Tongue (tissue), 2 donors: ENCODE measurements around the gene TFEB. TPM values are rescaled to one million over a fixed set of nuclear protein-coding genes. Genes with fewer than 3 reads are reported as not detected.

Experiments used
- DNase-seq: peaks from one replicate; pipeline ENCODE4 v3.0.0-alpha.2; 2015
- total RNA-seq: library from RNA; depleted of rRNA; stranded (reverse); fragments of >200 nt; gene quantifications from one replicate; pipeline ENCODE4 v1.2.3, GENCODE V29; 2014

Gene TFEB
- total RNA-seq, 1 donor from 2014 or later: 30.7 TPM

DNA sequence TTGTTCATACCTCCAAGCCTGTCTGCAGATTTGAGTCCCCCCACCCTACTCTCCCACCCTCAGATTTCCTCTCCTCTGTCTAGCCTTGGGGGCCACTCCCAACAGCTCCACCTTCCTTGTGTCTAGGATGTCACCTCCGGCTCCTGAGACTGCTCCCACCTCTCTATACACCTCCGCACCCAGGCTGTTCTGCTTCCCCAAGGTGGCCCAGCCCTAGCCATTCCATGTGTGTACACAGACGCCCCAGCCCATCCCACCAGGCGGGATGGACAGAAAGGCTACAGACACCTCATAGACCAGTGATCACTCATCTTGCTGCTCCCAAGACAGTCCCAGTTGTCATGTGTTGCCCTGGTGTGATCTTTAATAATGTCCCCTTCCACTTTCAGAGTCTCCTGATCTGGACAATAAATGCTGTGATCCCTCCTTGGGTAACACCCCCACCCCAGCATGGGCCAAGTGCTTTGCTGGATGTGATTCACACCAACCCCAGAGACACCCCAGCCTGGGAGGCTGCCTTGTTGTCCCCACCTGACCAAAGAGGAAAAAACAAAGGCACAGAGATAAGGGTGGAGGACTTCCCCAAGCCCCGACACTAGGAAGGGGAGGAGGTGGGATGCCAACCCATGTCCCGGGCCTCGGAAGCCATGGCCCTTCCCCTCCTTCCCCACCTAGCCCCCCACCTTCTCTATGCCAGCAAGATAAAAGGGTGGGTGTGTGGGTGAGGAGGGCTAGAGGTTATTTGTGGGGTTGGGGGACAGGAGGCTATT is 61.0 kb downstream of the TFEB start:
- DNase-seq: no peak

DNA sequence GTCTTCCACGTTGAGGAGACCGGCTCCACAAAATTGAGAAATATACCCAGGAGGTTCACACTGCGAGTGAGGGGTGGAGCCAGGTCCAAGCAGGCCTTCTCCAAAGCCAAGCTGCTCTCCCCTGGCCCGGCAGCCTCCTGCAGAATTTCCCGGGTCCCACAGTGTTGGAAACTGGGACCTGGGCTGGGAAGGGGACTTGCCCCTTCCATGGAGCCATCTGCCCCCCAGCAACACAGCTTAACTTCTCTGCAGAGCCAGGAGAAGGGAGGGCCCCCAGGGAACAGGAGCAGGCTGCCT is 61.8 kb downstream of the TFEB start:
- no peak for DNase-seq

DNA sequence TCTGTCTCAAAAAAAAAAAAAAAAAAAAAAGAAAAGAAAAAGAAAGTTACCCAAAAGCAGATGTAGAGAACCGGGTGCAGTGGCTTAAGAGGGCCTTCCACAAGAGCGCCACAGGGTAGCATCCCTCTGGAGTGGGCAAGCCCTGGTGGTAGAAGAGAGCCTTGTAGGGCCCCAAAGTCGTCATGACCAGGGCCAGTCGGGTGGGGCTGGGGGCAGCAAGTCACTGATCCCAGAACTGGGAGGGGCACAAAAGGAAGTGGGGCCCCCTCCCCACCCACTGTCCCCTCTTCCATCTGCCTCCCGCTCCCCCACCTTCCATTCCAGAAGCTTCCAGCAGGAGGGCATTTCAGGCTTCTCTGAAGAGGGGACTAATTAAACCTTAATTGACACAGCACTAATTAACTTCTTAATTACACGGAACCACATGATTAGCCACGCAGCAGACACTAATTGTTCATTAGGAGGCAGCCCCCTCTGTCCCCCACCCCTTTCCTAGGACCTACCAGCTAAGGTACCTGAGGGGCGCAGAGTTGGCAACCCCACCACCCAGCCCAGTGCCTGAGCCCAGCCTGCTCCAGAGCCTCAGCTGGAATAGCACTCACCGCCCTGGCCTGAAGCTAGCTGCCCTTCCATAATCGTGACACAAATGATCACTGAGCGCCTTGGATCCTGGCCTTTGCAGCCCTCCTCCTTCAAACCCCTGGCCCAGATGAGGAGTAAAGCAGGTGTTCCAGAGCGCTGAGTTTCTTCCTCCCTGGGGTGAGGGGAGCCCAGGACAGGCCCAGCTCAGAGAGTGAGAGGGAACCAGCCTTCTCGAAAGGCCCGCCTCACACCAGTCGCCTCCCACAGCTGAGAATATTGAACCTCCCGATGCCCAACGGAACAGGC is 62.3 kb downstream of the TFEB start:
- DNase-seq: no peak

DNA sequence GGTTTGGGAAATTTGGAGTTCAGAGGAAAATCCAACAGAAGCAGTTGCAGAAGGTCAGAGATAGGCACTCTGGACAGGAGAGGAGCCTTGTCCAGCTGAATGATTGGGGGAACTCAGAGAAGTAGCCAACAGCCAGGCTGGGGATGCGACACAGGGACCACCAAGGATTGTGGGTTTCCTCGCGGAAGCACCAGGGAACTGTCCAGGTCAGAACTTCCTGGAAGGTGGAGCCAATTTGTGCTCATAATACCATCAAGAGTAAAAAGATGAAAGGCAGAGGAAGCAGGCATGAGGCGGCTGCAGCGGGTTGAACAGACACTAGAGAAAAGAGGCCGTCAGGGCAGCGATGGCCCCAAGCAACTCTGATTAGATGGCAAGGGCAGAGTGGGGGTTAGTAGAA is 63.4 kb downstream of the TFEB start:
- no peak for DNase-seq

DNA sequence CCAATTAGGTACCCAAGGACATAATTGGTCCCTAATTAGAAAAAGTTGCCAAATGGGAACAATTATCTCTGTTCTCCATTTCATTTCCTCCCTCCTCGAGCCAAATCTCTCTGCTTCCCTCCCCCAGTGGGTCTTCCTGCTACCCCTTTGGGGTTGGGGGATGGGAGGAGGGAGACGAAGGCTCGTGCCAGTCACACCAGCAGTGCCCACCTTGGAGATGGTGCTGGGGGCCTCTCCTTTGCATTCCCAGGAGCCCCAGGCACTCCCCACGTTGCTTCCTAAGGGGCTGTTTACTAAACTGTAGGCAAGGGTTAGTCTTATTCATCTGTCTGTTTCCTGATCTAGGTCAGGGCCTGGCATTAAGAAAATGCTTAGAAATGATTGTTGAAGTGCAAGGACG is 64.0 kb downstream of the TFEB start:
- DNase-seq: no peak

DNA sequence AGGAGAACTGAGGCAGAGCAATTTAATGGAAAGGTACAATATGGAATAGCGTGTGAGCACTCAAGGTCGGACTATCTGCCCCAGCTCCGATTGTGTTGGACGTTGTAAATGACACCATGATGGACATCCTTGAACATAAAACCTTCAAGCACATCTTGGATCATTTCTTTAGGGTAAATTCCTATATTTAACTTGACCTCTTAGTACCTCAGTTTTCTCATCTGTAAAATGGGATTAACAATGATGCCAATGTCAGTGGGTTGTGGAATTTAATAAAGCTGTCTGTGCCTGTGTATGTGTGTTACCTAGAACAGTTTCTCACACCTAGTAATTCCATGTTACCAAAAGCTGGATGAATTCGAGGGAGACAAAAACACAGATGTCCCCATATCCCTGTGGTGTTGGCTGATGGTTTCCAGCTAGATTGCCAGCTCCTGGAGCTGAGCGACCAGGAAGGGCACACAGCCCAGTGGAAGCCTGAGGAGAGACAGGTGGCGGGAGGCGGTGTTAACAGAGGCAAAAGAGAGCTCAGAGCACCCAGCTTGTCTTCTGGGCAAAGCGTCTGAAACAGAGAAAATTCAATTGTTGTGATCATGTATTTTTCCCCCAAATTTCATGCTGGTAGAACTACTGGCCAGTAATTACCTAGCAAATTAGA is 64.6 kb downstream of the TFEB start:
- DNase-seq: peak; percentile 69

DNA sequence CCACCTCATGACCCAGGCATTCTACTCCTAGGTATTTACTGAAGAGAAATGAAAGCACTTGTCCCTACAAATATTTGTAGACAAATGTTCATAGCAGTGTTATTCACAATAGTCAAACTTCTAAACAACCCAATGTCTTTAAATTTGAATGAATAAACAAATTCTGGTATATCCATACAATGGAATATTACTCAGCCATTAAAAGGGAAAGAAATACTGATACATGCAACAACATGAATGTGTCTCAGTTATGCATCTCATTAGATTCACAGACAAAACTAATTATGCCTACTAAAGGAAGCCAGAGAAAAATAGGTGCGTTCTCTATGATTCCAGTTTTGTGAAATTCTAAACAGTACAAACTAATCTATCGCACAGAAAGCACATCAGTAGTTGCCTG is 66.4 kb downstream of the TFEB start:
- DNase-seq: no peak

DNA sequence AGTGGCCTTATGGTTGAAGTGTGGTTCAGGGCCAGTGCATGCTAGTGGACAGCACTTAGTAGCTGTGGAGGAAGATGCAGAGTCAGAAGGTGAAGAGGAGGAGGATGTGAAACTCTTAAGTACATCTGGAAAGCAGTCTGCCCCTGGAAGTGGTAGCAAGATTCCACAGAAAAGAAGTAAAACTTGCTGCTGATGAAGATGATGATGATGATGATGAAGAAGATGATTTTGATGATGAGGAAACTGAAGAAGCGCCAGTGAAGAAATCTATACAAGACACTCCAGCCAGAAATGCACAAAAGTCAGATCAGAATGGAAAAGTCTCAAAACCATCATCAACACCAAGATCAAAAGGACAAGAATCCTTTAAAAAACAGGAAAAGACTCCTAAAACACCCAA is 68.2 kb downstream of the TFEB start:
- no peak for DNase-seq

DNA sequence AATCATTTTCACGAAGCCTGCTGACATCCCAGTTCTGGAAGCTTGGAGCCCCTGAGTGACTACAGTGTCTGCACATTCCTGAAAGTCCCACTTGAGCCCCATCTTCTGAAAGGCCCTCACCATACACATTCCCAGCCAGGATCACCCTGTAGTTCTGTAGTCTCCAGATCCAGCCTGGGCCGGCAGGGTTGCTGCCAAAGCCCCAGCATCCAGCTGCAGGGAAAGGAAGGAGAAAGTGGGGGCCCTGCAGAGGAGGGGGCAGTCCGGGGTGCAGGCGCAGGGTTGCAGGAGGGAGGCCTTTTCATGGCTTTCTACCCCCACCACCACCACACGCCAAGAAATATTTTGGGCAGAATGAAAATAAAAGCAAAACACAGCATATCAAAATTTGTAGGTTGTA is 71.1 kb downstream of the TFEB start:
- DNase-seq: no peak

DNA sequence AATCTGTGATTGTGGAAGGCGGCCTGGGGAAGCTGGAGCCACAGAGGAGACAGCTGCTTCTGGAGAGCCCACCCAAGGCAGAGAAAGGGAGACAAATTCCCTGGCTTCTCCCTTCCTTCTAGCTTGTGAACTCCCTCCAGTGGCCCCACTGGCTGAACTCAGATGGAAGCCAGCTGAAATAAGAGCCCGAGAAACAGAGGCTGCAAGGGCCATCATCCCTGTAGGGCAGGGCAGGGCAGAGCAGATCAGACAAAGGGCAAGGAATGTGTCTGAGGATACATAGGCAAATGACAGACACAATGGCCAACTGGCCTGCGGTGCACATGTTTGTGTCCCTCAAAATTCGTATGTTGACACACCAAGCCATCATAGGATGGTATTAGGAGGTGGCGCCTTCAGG is 71.8 kb downstream of the TFEB start:
- DNase-seq: peak; percentile 69

DNA sequence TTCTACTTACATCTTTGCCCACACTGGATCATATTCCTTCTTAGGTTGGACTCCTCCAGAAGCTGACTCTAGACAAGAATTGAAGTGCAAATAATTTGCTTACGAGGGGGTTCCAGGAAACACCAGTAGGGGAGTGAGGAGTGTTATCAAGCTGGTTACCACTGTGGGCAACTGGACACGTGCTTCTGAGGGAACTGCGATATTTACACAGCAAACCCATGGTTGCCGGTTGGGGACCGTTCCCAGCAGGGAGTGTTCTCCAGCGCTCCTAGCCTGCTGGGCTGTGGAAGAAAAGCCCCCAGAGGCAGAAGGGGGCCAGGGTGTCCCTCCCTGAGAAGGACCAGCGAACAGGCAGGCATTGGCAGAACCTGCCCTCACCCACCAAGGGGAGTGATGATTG is 75.5 kb downstream of the TFEB start:
- DNase-seq: no peak

DNA sequence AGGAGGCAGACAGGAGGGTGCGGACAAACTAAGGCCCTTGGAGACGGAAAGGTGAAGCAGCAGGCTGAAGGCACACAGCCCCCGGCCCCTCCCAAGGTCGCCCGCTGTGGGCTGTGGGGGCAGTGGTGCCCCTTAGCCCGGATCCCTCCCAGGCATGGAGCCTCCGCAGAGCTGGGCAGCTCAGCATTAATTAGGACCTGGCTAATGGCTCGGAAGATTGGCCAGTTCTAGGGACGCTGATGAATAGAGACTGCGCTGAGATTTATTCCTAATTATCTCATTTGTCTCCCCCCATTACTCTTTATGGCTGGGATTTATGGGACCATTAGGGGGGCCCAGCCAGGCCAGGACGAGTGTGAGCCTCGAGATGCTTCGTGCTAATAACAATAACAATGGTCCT is 76.8 kb downstream of the TFEB start:
- DNase-seq: no peak

DNA sequence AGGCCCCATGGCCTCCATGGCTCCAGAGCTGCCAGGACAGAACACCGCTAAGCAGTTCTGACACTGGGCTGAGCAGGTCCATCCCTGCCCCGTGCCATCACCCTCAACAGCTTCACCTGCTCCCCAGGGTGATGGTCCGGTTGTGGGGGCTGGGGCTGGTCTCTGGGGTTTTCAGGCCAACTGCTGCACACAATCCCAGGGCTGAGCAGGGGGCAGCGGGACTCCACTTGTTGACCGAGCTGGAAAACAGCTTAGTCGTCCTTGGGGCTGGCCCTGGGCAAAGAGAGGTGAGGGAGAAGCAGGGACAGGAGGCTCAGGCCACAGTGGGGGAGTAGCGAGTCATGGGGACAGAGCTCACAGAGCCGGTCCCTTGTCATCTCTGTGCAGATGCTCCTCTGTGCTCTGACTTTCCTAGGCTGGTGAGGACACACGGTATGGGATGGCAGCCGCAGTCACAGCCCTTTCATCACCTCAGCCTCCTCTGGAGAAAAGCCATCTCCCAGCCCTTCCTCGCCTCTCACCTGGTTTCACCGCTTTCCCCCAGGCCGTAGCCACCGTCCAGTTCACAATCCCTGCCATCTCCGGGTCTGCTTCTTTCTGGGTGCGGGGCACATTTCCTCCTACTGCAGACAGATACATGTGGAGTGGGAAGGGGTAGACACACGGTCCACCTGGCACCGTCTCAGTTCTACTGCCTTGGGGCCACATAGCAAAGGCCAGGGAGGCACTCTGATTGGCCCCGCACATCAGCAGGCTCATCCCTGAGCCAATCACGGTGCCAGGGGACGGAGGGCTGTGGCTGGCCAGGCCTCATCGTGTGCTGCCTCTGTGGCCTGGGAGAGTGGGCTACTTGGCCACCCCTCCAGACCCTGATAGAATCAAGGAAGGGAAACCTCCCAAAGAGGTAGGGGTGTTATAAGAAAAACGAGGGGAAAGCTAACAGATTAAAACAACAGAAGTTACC is 78.0 kb downstream of the TFEB start:
- no peak for DNase-seq

DNA sequence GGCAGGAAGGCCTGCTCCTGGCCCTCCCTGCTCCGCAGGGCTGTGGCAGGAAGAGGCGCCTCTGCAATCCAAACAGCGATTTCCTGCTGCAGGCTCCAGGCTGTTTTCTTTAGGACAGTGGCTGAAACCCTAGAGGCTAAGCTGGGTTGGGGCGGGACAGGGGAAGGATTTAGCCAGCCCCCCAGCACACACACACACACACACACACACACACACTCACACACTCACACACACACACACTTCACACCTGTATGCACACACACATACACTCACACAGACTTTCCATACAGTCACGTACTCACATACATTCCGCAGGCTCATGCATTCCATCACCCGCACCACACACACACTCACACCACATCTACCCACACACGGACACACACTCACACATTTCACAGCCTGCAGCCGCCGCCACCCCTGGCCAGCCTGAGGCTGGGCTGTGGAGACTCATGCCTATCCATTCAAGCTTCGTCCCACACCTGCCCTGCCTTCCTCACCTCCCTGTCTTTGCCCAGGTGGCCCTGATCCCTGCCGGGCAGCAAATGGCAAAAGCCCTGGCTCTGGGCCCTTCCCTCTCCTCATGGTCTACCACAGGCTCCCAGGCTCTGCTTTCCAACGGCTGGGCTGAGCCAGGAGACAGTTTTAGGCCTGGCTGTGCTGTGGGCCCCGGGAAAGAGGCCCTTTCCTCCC is 79.3 kb downstream of the TFEB start:
- DNase-seq: peak; percentile 77

DNA sequence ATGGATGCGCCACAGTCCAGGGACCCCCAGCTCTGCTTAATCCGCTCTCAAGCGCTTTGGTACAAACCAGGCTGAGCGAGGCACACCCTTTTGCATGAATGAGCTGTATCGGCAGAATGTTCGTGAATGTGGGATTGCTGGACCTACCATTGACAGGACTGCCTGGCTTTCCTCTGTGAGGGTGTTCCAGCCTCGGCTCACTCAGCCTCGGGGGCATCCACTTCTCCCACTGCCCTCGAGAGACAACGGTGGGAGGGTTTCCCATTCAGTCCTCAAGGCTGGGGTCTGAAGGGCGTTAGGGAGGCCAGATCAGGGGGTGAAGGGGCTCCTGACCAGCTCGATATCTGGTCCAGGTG is 79.8 kb downstream of the TFEB start:
- peak; percentile 35 for DNase-seq

DNA sequence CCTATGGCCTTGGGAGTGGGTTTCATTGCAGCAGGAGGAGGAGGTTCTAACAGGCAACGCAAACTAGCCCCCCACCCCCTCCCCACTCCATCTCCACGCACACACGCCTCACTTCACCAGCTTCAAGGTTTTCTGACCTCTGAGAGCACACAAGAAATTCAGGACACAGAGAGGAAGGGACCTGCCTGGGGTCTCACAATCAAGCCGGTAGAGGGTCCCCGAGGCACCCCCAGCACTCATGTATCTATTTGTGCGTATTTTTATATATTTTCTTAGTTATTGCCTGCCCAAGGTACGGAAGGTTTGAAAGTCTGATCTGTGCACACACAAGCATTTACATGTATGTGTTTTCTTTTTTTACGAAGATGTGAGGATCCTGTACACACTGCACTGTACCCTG is 80.2 kb downstream of the TFEB start:
- DNase-seq: no peak

DNA sequence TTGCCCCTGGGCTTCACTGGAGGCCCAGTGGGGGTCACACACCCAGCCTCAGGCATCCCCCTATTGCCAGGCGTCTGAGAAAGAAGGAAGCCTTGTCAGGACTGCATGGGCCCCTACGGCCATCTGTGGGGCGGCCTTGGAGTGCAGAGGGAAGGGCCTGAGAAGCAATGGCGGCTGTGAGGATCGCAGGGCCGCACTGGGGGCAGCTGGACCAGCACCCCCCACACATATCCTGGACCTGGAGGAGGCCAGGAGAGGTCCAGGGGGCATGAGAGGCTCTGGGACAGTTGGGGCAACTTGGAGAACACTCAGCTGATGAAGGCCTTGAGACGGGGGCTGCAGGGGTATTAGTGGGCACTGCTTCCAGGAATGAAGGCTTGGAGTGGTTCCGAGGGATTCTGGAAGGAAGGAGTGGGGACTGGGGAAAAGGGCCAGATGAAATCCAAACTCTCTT is 80.7 kb downstream of the TFEB start:
- peak; percentile 24 for DNase-seq

DNA sequence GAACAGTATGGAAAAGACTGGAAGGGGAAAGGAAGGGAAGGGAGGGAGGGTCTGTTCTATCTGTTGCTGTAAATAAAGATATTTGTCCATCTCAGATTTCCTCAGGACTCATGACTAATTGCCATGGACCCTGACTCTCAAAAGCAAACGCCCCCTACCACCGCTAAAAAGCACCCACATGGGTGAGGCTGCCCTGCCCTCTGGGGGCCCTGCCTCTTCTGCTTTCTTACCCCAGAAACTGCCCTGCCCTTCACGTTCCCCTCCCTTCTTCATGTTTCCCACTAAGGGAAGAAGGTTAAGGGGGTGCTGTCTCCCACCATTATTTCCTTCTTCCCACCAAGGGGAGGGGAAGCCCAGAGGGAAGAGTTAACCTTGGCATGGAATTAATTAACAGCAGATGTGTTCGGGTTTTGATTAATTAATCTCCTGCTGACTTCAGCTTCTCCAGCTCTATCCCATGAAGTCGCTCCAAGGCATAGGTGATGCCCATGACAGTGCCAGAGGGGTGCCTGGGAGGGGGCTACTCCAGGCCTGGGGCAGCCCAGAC is 81.2 kb downstream of the TFEB start:
- DNase-seq: no peak

DNA sequence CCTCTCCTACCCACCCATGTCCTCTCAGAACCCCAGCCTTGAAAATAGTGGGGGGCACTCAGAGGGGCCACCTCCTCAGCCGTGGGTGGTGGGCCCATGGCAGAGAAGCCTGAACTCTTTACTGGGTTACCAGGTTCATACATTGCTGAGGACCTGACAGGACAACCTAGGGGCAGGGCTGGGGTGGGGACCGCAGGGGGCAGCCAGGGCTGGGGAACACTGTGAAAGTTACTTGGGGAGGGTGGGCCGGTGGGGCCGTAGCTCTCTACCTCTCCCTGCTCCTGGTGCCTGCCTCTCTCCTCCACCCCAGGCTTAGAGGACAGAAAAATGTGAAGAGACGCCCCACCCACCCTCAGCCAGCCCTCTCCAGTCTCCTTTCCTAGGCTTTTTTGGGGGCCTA is 81.7 kb downstream of the TFEB start:
- no peak for DNase-seq

DNA sequence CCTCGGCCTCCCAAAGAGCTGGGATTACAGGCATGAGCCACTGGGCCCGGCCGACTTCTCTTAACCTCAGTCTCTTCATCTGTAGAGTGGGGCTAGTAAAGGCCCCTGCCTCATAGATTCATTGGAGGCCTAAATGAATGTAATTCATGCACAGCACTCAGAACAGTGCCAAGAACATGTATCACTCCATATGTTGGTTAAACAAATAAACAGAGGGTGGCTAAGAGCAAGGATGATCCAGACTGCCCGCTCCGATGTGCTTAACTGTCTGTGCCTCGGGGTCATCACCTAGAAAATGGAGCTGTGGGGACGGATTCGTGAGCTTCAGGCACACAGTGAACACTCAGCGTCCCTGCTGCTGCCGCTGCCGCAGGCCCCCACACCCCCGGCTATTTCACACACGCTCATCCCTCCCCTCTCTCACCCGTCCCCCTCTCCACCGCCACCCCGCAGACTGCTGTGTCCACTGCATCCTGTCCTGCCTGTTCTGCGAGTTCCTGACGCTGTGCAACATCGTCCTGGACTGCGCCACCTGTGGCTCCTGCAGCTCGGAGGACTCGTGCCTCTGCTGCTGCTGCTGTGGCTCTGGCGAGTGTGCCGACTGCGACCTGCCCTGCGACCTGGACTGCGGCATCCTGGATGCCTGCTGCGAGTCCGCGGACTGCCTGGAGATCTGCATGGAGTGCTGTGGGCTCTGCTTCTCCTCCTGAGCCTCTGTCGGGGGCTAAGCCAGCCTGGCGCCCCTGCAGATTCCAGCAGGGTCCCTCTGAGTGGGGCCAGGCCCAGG is 82.3 kb downstream of the TFEB start:
- peak; percentile 42 for DNase-seq
